Astrocyte of the hippocampus (primary cell): Measurements from ENCODE around the gene KRT36.

Source experiments
- DNase-seq: peaks from one replicate; pipeline ENCODE4 v3.0.0; 2011; ENCODE audit warnings: low read depth, low spot score

The KRT36 gene

DNA sequence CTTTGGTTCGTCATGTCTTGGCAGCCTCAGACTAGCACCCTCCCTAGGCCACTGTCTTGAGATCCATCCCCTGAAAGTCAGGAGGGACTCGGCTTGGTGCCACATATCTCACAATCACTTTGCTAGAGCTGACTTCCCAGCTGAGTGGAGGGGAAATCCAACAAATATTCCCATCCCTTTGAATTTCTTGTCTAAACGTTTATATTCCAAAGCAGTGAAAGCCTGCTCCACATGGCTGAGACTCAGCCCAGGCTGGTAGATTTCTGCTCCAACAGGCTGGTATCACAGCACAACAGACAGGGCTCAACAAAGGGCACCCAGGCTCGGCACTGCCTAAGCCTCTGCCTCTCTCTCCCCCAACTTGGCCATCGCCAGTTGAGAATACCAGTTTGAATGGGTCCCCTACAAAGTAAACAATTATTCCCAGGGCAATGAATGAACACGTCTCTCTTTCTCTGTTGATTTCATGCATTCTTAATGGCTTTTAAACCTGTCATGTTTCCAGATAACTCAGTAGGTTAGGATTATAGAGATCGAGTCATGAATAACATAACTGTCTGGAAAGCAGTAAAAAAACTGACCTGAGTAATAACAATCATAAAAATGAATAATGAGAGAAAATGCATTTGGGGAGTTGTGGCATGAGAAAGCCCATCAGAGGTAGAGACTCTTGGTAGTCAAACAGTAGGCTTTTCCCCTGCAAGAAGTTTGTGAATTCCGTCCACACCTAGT, 14.7 kb upstream of the KRT36 start:
- no peak for DNase-seq

DNA sequence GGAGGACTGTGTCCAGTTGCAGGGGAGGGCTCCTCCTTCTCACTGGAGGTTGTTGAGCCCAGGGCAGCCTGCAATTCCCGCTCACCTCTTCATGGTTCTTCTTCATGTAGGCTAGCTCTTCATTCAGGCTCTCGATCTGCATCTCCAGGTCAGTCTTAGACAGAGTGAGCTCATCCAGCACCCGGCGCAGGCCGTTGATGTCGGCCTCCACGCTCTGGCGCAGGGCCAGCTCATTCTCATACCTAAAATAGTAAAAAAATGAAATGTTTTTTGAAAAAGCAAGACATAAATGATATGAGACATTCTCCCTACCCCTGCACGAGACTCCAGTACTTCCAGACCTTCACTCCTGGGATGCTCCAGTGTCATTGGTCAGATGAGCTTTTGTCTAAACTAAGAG, 13.5 kb upstream of the KRT36 start:
- no peak for DNase-seq

DNA sequence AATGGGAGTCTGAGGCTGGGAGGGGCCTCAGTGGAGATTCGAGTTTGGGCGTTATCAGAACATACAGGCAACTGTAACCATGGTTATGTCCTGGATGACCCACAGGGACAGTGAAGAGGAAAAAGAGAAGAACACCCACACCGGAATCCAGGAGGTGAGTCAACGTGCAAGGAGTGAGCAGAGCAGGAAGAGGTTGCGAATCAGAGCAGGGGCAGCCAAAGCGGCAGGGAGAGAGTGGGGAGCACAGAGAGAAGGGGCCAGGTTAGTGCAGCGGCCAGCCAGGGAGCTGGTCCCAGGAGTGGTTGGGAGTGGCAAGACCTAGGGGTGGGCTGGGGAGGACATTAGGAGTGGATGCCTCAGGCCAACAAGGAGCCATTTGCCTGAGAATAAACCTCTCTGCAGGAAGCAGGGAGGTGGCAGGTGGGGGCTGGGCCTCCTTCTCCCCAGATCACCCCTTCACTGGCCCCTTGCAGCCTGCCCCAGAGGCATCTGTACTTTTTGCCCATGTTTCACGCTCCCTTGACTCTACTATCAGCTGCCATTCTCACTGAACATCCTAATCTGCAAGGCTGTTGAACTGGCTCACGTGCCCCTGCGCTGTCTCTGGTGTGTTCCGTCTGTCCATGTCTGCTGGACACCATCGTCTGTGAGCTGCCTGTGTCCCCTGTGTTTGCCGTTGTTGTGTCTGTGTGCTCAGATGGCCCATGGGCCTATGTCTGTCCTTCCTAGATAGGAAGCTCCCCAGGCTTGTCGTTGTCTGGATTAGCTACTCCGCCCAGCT, 10.6 kb upstream of the KRT36 start:
- peak; percentile 18 for DNase-seq

DNA sequence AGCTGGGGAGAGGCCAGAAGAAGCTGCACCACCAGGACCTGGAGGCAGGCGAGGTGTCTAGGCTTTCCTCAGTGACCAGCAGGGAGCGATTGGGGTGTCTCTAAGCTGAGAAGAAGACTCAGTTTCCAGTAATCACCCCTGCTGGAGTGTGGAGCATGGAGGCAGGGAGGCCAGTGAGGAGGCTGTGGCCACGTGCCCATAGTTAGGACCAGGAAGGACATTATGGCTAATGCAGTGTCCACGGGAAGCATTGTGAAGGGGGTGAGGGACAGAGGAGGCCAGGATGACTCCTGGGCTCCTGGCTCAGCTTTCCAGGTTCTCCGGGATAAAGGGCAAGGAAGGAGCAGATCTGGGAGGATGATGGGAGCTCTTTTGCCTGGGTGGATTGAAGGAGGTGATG, 10.0 kb upstream of the KRT36 start:
- no peak for DNase-seq

DNA sequence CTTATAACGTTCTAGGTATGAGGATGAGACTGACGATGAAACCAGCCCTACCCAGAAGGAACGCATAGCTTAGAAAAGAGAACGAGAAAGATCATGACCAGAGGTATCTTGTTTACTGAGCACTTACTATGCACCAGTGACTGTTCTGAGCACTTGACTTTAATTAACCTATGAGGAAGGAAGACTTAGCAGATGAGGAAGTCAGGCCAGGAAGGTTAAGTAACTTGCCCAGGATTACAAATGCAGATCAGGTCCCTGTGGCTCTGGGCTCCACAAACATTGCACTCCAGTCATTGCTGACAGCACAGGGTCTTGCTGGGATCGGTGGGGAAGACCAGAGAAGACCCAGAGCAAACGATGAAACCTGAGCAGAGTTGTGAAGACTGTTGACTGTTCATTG, 8.6 kb upstream of the KRT36 start:
- no peak for DNase-seq

DNA sequence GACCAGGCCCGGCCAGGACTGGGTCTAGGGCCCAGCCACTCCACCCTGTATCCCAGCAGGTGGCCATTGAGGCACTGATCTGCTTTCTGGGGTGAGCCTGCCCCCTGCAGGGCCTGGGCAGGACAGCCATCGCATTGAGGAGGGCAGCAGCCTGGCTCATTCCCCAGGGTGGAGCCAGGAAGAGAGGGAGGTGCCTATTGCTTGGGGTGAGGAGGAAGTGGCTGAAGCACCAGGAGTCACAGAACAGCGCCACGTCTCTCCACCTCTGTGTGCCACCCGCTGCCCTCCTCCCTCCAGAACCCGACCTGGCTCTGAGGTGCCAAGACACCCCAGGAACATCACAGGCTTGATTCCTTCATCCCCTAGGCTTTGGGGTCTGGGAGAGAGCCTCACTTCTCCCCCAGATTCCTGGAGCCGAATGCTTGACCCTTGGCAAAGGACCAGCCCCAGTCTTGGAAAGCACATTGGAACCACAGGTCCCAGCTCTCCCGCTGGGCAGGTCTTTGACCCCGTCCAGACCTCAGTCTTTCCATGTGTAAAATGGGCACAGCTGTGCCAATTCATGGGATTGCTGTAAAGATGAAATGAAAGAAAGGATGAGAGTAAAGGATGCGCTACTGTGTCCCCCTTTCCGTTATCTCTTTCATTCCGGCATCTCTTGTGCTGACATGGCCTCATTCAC, 7.2 kb upstream of the KRT36 start:
- DNase-seq: peak; percentile 88

DNA sequence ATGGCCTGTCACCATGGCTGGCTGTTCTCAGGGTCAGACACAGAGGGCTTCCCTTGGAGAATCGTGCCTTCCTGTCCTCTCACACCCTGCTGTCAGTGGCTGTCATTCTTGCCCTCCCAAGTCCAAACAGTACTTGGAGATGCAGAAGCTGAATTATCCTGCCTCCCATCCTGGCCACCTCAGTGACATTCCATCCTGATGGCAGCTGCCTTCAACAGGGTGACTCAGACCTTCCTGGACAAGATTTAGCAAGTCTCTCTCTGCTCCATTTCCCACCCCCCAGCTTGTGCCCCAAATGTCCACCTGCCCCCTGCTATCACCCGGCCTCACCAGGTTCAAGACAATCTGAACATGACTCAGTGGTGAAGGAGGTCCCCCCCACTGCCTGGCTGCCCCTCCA, 4.8 kb upstream of the KRT36 start:
- peak; percentile 42 for DNase-seq

DNA sequence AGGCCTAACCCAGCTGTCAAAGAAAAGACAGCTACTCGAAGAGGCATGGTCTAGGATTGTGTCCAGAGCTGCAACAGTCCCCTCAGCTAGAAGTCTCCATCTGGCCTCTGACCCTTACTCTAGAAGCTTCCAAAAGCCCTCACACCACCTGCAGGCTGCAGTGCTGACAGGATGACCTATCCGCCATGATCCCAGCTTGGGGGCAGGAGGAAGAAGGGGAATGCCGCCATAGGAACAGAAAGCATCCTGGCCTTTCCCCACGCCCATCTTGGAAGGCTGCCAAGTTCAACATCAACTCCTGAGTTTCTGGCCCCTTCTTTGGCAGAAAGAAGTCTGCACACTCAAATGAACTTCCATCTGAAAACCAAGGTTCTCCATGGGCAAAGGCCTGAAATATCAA, 3.1 kb upstream of the KRT36 start:
- peak; percentile 71 for DNase-seq

DNA sequence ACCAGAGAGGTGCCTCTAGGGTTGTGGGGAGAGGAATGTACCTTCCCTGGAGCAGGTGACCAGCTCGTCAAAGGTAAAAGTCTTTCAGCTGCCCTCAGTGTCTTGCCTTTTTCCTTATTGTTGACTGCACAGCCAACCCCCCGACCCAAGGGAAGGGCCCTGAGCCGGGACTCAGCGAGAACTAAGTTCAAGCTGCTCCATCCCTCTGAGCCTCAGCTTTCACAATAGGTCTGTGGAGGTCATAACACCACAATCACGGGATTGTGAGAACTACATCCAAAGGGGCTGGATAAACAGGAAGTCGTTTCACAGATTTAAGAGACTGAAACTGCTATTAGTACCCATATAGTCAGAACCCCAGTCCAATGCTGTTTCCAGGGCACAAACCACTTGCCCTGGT, 2.6 kb upstream of the KRT36 start:
- DNase-seq: no peak

DNA sequence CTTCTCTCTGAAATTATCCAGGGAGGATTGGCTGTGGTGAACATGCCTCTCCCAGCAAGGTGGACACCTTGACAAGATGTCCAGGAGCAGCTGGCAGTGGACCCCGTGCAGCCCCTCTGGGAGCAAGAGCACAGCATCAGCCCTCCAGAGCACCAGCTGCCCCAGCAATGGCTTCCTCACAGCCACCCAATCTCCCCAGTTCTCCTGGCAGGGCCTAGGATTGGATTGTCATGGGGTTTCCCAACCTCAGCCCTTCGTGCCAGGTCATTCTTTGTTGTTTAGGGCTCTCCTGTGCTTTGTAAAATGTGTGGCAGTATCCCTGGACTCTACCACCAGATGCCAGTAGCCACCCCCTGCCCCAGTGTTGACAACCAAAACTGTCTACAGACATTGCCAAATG, 1.8 kb upstream of the KRT36 start:
- no peak for DNase-seq

DNA sequence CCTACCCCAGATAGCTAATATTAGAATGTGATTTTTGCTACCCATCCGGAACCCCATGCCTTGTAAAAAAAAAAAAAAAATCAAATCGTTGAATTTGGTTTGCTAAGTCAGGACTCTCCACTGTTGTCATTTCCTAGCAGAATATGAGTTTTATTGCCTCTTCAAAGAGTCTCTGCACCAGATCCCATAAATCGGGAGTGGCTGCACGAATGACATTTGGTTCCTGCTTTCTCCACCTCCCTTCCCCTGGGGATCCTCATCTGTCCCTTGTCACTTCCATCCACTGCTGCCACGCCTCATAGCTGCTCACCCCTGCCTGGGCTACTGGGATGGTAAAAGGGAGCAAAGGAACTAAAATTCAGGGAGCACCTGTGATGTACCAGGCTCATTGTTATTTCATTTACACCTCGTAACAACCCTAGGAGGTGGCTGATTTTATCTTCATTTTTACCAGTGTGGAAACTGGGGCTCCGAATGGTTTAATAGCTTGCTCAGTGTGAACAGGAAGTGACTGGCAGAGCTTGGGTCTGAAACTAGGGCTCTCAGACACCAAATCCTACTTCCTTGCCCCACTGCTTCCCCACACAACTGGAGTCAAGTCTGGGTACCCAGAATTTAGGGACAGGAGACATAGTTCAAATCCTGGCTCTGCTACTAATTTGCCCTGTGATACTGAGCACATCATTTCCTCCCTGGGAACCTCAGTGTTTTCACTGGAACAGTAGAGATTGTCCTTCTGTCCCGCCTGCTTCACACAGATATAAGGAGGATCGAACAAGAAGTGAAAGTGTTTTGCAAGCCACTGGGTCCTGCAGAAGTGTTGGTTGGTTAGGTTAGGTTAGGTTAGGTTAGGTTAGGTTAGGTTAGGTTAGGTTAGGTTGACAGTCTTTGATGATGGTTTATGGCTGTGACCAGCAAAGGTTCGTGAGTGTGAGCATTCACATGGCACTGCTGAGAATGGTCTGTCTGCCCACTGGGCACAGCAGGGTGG, 585 bp upstream of the KRT36 start:
- DNase-seq: no peak

DNA sequence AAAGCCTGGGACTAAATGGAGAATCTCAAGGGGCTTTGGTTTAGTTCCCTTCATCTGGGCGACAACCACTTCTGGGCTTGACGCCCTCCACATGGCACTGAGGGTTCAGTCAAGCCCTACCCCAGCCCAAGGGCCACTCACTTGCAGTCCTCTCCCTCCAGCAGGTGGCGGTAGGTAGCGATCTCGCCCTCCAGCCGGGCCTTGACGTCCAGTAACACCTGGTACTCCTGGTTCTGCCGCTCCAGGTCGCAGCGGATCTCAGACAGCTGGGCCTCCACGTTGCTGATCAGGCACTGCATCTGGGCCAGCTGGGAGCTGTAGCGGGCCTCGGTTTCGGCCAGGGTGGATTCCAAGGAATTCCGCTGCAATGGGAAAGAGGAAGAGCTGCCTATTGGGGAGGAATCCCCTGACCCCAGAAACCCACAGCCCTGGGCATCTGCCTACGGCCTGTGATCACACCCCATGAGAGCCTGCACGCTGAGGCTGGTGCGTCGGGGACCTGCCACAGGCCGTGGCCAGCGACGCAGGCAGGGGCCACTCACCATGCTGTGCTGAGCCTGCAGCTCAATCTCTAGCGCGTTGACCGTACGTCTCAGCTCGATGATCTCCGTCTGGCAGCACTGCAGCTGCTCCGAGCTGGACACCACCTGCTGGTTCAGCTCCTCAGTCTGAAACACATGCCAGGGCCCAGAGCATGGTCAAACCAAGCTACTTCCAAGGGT, 2.7 kb downstream of the KRT36 start:
- DNase-seq: no peak

DNA sequence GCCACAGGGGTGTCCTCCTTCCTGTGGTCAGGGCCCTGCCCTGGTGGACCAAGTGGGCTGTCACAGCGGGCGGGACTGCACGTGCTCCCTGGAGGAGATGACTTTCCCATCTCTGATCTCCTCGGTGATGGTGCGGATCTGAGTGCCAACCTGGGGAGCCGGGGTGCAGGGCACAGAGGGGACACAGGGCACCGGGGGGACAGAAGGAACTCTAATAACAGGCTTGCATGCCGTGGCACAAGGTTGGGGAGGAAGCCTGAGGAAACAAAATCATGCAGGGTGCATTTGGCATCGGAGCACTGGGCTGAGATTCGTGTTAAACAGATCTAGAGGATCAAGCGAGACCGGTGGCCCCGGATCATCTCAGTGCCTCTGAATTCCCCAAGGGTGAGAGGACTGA, 3.4 kb downstream of the KRT36 start:
- DNase-seq: no peak

DNA sequence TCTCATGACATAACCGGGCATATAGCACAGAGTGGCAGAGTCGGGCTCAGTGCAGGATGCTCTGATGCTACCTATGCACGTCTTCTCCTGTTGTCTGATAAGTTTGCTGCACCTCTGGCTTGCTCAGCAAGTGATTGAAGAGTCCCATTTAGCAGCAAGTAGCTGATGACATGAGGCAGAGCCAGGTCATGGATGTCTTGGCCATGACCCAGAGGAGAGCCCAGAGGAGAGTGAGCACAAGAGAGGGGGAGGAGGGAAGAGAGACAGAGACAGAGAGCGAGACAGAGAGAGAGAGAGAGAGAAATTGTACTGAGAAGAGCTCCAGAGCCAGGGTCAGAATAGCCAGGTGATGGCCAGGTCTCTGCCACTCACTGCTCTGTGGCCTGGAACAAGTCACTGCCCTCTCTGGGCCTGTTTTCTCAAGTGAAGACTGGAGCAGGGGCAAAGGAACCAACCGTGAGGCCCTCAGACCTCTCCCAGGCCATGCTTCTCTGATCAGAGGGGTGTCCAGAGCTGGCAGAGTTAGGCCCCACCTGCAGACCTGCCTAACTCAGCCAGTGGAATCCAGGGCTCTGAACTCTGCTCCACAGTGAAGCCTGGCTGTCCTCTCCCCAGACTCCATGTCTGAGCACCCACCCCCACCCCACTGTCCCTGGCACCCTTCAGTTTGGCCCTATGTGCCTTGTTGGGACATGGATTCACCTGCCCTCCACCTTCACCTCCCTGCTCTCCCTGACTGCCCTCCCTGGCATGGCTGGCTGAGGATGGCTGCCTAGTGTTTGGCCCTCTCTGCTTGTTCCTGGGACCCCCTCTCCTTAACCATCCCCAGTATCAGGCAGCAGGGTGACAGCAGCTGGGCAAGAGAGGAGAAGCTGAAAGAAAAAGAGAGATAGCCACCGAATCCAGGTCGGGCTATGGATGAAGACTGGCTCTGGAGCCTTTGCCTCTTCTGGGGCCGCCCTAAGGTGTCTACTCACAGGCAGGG, 4.5 kb downstream of the KRT36 start:
- no peak for DNase-seq

DNA sequence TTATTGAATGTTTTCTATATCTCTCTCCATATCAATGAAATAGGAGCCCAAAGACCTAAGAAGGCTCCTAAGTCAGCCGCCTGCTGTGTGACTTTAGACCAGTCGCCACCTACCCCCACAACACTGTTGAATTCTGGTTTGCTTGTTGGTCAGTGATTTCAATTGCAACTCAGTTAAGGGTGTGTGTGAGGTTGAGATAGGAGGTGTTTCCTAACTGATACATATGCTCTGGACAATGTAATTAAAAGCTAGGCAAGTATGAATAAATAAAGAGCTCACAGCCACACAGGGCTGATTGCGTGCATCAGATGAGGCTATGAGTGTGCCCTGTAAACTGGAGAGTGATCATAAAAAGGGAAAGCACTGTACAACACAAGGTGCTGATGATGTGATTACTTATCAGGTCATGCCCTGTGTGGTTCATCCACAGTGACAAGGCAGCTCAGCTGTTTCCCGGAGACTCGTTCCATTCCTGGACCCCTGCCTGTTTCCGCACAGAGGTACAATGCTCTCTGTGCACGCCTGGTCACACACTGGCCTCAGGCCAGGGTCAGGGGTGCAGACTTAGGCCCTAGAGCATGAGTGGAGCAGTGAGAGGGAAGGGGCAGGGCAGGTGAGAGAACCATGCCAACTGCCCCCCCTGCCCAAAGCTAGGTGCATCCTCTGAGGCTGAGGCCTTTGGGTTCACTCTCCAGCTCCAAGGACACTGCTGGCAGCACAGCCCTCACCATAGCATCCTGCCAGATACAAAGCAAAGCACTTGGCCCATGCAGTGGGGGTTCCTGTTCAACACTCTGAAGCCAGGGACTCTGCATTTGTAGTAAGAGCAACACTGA, 5.5 kb downstream of the KRT36 start:
- no peak for DNase-seq

DNA sequence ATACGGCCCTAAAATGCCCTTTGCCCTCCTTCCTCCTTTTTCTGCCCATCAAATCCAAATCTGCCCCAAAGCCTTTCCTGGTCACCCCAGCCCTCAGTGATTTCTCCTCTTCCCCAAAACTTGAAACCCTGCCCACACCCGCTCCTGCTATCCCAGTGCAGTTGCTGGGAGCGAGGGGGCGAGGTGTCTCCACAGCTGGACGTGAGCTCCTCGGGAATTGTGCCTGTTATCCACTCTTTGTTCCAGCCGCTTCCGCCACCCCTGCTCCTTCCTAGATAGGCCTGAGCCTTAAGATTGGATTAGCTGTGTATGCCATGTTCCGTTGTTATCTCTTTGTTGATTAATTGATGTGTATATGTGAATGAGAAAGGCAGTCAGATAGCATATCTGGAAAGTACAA, 6.2 kb downstream of the KRT36 start:
- DNase-seq: no peak

DNA sequence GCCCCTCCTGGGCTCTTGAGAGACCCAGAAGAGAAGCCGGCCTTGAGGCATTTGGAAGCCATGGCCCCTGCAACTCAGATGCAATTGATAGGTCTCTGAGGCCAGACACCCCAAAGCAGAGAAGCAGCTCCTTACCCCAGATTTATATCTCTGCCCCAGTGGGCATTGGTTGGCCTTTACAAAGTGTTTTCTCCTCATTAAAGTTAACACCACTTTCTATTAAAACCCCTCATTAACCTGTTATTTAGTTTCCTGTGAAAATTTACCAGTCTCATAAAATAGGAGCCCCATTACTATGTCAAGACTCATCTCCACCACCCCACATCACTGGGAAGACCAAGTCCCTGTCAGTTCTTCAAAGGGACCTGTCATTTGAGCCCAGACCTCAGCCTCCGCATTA, 8.7 kb downstream of the KRT36 start, which contains the start of gene KRT35:
TSS of gene KRT35 (minus strand) at position 116 of the 400 bp plus-strand sequence. CDS start at position 62, 54 bp downstream.
- DNase-seq: no peak

DNA sequence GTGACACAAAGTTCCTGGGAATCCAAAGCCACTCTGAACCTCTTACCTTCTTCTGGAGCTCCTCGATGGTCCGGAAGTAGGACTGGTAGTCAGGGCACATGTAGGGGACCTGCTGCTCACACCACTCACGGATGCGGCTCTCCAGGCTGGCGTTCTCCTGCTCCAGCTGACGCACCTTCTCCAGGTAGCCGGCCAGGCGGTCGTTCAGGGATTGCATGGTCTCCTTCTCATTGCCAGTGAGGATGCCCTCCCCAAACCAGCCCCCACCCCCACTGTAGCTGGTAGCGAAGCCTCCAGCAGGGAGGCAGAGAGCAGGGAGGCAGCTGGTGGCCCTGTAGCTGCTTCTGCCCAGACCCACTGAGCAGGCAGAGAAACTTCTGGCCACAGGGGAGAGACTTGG, 9.1 kb downstream of the KRT36 start:
- no peak for DNase-seq

DNA sequence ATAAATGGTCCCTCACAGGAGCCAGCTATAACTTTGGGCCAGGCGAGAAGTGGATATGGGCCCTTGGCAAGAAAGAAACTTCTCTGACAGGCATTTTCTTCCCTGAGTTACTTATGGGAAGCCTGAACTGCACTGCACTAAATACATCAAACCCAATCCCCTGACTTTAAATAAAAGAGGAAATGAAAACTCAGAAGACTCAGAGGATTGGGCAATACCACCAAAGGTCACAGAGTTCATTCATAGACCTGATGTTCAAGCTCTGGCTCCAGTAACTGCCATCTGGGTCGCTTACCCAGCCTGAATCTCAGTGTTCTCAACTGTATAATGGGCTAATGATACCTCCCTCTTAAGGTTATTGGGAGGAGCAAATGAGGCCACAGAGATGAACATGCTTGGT, 9.6 kb downstream of the KRT36 start:
- DNase-seq: no peak
